Neural cell (in vitro differentiated cells): ENCODE results near the gene EIF3D. TPM values are rescaled to one million over a fixed set of nuclear protein-coding genes. Genes with fewer than 3 reads are reported as not detected.

Experiments used
- H2AFZ ChIP-seq: fragments of 200-600, 300-800 bp; sonication (generic), shearing (Covaris generic); 2 replicates; pipeline ENCODE4 v1.6.0; 2014; ENCODE audit warnings: low read depth, mild to moderate bottlenecking, antibody characterized with exemption, low read length, moderate library complexity
- H3F3A ChIP-seq: fragments of 200-600 bp; shearing (Covaris generic); 2 replicates; pipeline ENCODE4 v1.6.1; 2016; ENCODE audit warnings: mild to moderate bottlenecking, moderate library complexity, mixed read lengths, antibody characterized with exemption, low read length; ENCODE audit not compliant: insufficient read depth, poor library complexity, severe bottlenecking
- H3K27ac ChIP-seq: fragments of 200-600, 300-800 bp; sonication (generic), shearing (Covaris generic); 2 replicates; pipeline ENCODE4 v1.5.1; 2014; ENCODE audit warnings: mild to moderate bottlenecking, low read length, moderate library complexity
- H3K27me3 ChIP-seq: fragments of 300-800, 200-600 bp; sonication (generic), shearing (Covaris generic); 2 replicates; pipeline ENCODE4 v1.6.0; 2014; ENCODE audit warnings: mild to moderate bottlenecking, low read depth, low read length, moderate library complexity; ENCODE audit not compliant: insufficient read depth
- H3K36me3 ChIP-seq: fragments of 300-800, 200-600 bp; sonication (generic), shearing (Covaris generic); 2 replicates; pipeline ENCODE4 v1.5.1; 2014; ENCODE audit warnings: mild to moderate bottlenecking, antibody characterized with exemption, low read length, moderate library complexity; ENCODE audit not compliant: insufficient read depth
- H3K4me2 ChIP-seq: fragments of 300-800, 200-600 bp; sonication (generic), shearing (Covaris generic); 2 replicates; pipeline ENCODE4 v1.6.0; 2014; ENCODE audit warnings: mild to moderate bottlenecking, low read length
- H3K4me3 ChIP-seq: fragments of 300-800, 200-600 bp; sonication (generic), shearing (Covaris generic); 2 replicates; pipeline ENCODE4 v1.5.1; 2014; ENCODE audit warnings: mild to moderate bottlenecking, low read length, moderate library complexity
- H3K79me2 ChIP-seq: fragments of 200-600 bp; shearing (Covaris generic); replicated peaks from 2 replicates; pipeline ENCODE4 v1.6.0; 2014; ENCODE audit warnings: mild to moderate bottlenecking, low read length, moderate library complexity; ENCODE audit not compliant: insufficient read depth
- H3K9ac ChIP-seq: fragments of 300-800, 200-600 bp; sonication (generic), shearing (Covaris generic); 2 replicates; pipeline ENCODE4 v1.6.1; 2016; ENCODE audit warnings: mild to moderate bottlenecking, low read length, mixed read lengths
- H3K9me2 ChIP-seq: fragments of 200-600 bp; shearing (Covaris generic); 2 replicates; pipeline ENCODE4 v1.6.1; 2016; ENCODE audit warnings: mild to moderate bottlenecking, low read length, mixed read lengths; ENCODE audit not compliant: insufficient read depth
- H3K9me3 ChIP-seq: fragments of 200-600, 300-800 bp; sonication (generic), shearing (Covaris generic); 2 replicates; pipeline ENCODE4 v1.6.1; 2016; ENCODE audit warnings: mild to moderate bottlenecking, mixed run types, low read length, moderate library complexity, mixed read lengths
- H4K20me1 ChIP-seq: fragments of 200-600 bp; shearing (Covaris generic); 2 replicates; pipeline ENCODE4 v1.6.1; 2016; ENCODE audit warnings: mild to moderate bottlenecking, mixed run types; ENCODE audit not compliant: insufficient read depth
- CTCF ChIP-seq: fragments of 450-650 bp; IDR thresholded peaks from 2 replicates; pipeline ENCODE4 v1.5.1; 2014; ENCODE audit warnings: antibody characterized with exemption, mild to moderate bottlenecking, moderate library complexity; ENCODE audit not compliant: poor library complexity, severe bottlenecking
- EZH2 ChIP-seq: fragments of 200-600, 300-800 bp; shearing (Covaris generic), sonication (generic); IDR thresholded peaks from 2 replicates; pipeline ENCODE4 v1.6.1; 2014; ENCODE audit warnings: antibody characterized with exemption, low read length, borderline replicate concordance, mild to moderate bottlenecking; ENCODE audit not compliant: insufficient read depth, poor library complexity, severe bottlenecking
- MXI1 ChIP-seq: fragments of 450-650 bp; conservative IDR thresholded peaks from 2 replicates; pipeline ENCODE4 v1.6.1; 2014; ENCODE audit warnings: antibody characterized with exemption, mild to moderate bottlenecking; ENCODE audit not compliant: poor library complexity, severe bottlenecking
- POLR2AphosphoS5 ChIP-seq: IDR thresholded peaks from 2 replicates; pipeline ENCODE4 v1.6.1; 2012
- RAD21 ChIP-seq: fragments of 450-650 bp; conservative IDR thresholded peaks from 2 replicates; pipeline ENCODE4 v1.6.1; 2014; ENCODE audit warnings: antibody characterized with exemption, mild to moderate bottlenecking, moderate library complexity
- REST ChIP-seq: IDR thresholded peaks from 2 replicates; pipeline ENCODE4 v1.6.1; 2012; ENCODE audit warnings: borderline replicate concordance
- TAF1 ChIP-seq: IDR thresholded peaks from 2 replicates; pipeline ENCODE4 v1.6.1; 2012; ENCODE audit warnings: low read depth
- polyA plus RNA-seq: library from polyadenylated mRNA; depleted of rRNA; stranded (reverse); fragments of >200 nt; gene quantifications from 2 replicates; pipeline ENCODE4 v1.2.3, GENCODE V29; 2014

The EIF3D gene
- polyA plus RNA-seq, 1 donor from 2014 or later, result 133 TPM

- Histone ChIP-seq H3K9me2 (no peaks in the 10 kb centered on the region), H3K79me2 (no peaks in the 10 kb centered on the region), H4K20me1 (no peaks in the 10 kb centered on the region), H3K4me3 (no peak overlapping the region), H2AFZ (no peak overlapping the region), H3K36me3 (no peaks in the 10 kb centered on the region), H3F3A (no peaks in the 10 kb centered on the region), H3K4me2 (no peak overlapping the region), H3K9ac (no peak overlapping the region), H3K27me3 (no peaks in the 10 kb centered on the region), H3K27ac (no peak overlapping the region), H3K9me3 (no peaks in the 10 kb centered on the region)
- TF ChIP-seq POLR2AphosphoS5 (no peak), MXI1 (no peak), TAF1 (no peak), CTCF (no peak), REST (no peak)
Measured at GRCh38 chr22:36563001-36563400, 34.0 kb upstream of the EIF3D start.

- H3K9me2 ChIP-seq, result no peaks in the 10 kb centered on the region
- H3F3A ChIP-seq, result no peaks in the 10 kb centered on the region
- H4K20me1 ChIP-seq, result no peaks in the 10 kb centered on the region
- no peak overlapping the region for H3K27ac ChIP-seq
- H2AFZ ChIP-seq, result no peak overlapping the region
- no peak overlapping the region for H3K9ac ChIP-seq
- no peaks in the 10 kb centered on the region for H3K27me3 ChIP-seq
- no peak for TF ChIP-seq POLR2AphosphoS5
- H3K4me3 ChIP-seq, result no peak overlapping the region
- H3K79me2 ChIP-seq, result no peaks in the 10 kb centered on the region
- no peaks in the 10 kb centered on the region for H3K9me3 ChIP-seq
- H3K4me2 ChIP-seq, result no peak overlapping the region
- no peaks in the 10 kb centered on the region for H3K36me3 ChIP-seq
Measured at GRCh38 chr22:36562261-36562835, 33.4 kb upstream of the EIF3D start.

- Histone ChIP-seq H3K4me2 (no peak overlapping the region), H3K9ac (no peak overlapping the region), H4K20me1 (no peaks in the 10 kb centered on the region), H3K79me2 (no peaks in the 10 kb centered on the region), H3F3A (no peaks in the 10 kb centered on the region), H3K9me2 (no peaks in the 10 kb centered on the region), H3K9me3 (no peaks in the 10 kb centered on the region), H3K27ac (no peak overlapping the region), H3K36me3 (no peaks in the 10 kb centered on the region), H2AFZ (no peak overlapping the region), H3K4me3 (no peak overlapping the region), H3K27me3 (no peaks in the 10 kb centered on the region)
- TF ChIP-seq CTCF, result no peak
- TF ChIP-seq EZH2, result no peak
- TF ChIP-seq RAD21, result no peak
Measured at GRCh38 chr22:36561291-36561811, 32.4 kb upstream of the EIF3D start.
